ENCODE results near the gene ADAMTS17. TPM values are rescaled to one million over a fixed set of nuclear protein-coding genes. Genes with fewer than 3 reads are reported as not detected.

Gene ADAMTS17
- total and polyA plus RNA-seq, 8 donors, result 4.2 to 16.4 (median 10.8) TPM

GRCh38 chr15:100134089-100134583 is 207.6 kb downstream of the ADAMTS17 start:
- intact Hi-C loops (cut with DNase I), result no loop called here
- H3K4me3 ChIP-seq, result no peak overlapping the region
- FAIRE-seq (no peak), DNase-seq (no peak), ATAC-seq (no peak)
- no peaks in the 10 kb centered on the region for H3K4me1 ChIP-seq
- TF ChIP-seq CTCF (IDR thresholded peaks at IDR 0.05), result no peak
- H3K27ac ChIP-seq, result no peak overlapping the region
- H3K27me3 ChIP-seq, result no peaks in the 10 kb centered on the region
- WGBS, 2 donors, result 84 to 87% methylated on average over 7 of the region's 7 CpGs
- no peaks in the 10 kb centered on the region for H3K36me3 ChIP-seq
- H3K9me3 ChIP-seq, result no peaks in the 10 kb centered on the region

GRCh38 chr15:100133001-100133400 is 208.8 kb downstream of the ADAMTS17 start:
- Histone ChIP-seq H3K4me1 (no peaks in the 10 kb centered on the region), H3K27ac (no peak overlapping the region), H3K36me3 (no peaks in the 10 kb centered on the region), H3K27me3 (no peaks in the 10 kb centered on the region), H3K9me3 (no peaks in the 10 kb centered on the region), H3K4me3 (no peak overlapping the region)
- WGBS, 2 donors, result 80% methylated on average over 3 of the region's 3 CpGs
- no peak for DNase-seq
- intact Hi-C loops (cut with DNase I), result no loop called here
- no peak for ATAC-seq
- FAIRE-seq, result no peak
- no peak for TF ChIP-seq CTCF (IDR thresholded peaks at IDR 0.05)

- ATAC-seq, result no peak
These were observed 209.5 kb downstream of the ADAMTS17 start for GRCh38 chr15:100132309-100132708.

GRCh38 chr15:100131321-100132224 is 210.2 kb downstream of the ADAMTS17 start:
- H3K36me3 ChIP-seq, result no peaks in the 10 kb centered on the region
- FAIRE-seq (no peak), ATAC-seq (peak; percentile 40 to 96 (median 90)), DNase-seq (peak; percentile 41 to 85 (median 55))
- H3K9me3 ChIP-seq, result no peaks in the 10 kb centered on the region
- H3K27ac ChIP-seq, result no peak overlapping the region
- no peaks in the 10 kb centered on the region for H3K4me1 ChIP-seq
- 52 to 68% methylated on average over 25 of the region's 25 CpGs for WGBS, 2 donors
- peak overlapping the region in 1 of 4 donors; percentile 26 for H3K4me3 ChIP-seq
- intact Hi-C loops (cut with DNase I), result no loop called here
- peak in 3 of 4 donors; percentile 18 to 26 (median 25) for TF ChIP-seq CTCF (IDR thresholded peaks at IDR 0.05)
- no peaks in the 10 kb centered on the region for H3K27me3 ChIP-seq

More at GRCh38 chr15:100132309-100132708, 209.5 kb downstream of the ADAMTS17 start:
- Histone ChIP-seq H3K36me3 (no peaks in the 10 kb centered on the region), H3K27ac (no peak overlapping the region), H3K4me3 (no peak overlapping the region), H3K4me1 (no peaks in the 10 kb centered on the region), H3K9me3 (no peaks in the 10 kb centered on the region), H3K27me3 (no peaks in the 10 kb centered on the region)
- TF ChIP-seq CTCF (IDR thresholded peaks at IDR 0.05), result peak in 1 of 4 donors; percentile 1
- no peak for FAIRE-seq
- intact Hi-C loops (cut with DNase I), result no loop called here
- 78 to 84% methylated on average over 10 of the region's 10 CpGs for WGBS, 2 donors
- DNase-seq, result no peak

GRCh38 chr15:100129677-100130076 is 212.1 kb downstream of the ADAMTS17 start:
- Histone ChIP-seq H3K4me3 (no peak overlapping the region), H3K4me1 (no peaks in the 10 kb centered on the region), H3K9me3 (no peaks in the 10 kb centered on the region), H3K27me3 (no peaks in the 10 kb centered on the region), H3K27ac (no peak overlapping the region), H3K36me3 (no peaks in the 10 kb centered on the region)
- TF ChIP-seq CTCF (IDR thresholded peaks at IDR 0.05), result no peak
- FAIRE-seq (no peak), ATAC-seq (no peak), DNase-seq (no peak)
- intact Hi-C loops (cut with DNase I), result no loop called here
- 89 to 93% methylated on average over 9 of the region's 9 CpGs for WGBS, 2 donors
